Thymus (tissue), 11 donors: ENCODE data around the gene SREBF1. TPM values are rescaled to one million over a fixed set of nuclear protein-coding genes. Genes with fewer than 3 reads are reported as not detected.

ENCODE experiments used
- DNase-seq, 9 donors: peaks; one replicate each; pipeline ENCODE4 v3.0.0-alpha.2; 2013; ENCODE audit warnings: low spot score in 9 of 9, low read depth in 6 of 9, missing footprints in 1 of 9
- H3K27ac ChIP-seq, 2 donors: one replicate each; pipeline ENCODE4 v1.5.1; 2013; ENCODE audit warnings: control low read depth in 1 of 2, low read depth in 1 of 2, low read length in 1 of 2, mild to moderate bottlenecking in 1 of 2, moderate library complexity in 1 of 2
- H3K27me3 ChIP-seq, 2 donors: one replicate each; pipeline ENCODE4 v1.5.1; 2013; ENCODE audit warnings: low read length in 1 of 2; ENCODE audit not compliant: control insufficient read depth in 2 of 2, insufficient read depth in 1 of 2
- H3K36me3 ChIP-seq, 2 donors: one replicate each; pipeline ENCODE4 v1.5.1; 2013; ENCODE audit warnings: low read length in 1 of 2, mild to moderate bottlenecking in 1 of 2, moderate library complexity in 1 of 2; ENCODE audit not compliant: control insufficient read depth in 2 of 2, insufficient read depth in 2 of 2
- H3K4me1 ChIP-seq, 2 donors: one replicate each; pipeline ENCODE4 v1.5.1; 2013; ENCODE audit warnings: low read length in 2 of 2; ENCODE audit not compliant: control insufficient read depth in 2 of 2, insufficient read depth in 2 of 2
- H3K4me3 ChIP-seq, 2 donors: one replicate each; pipeline ENCODE4 v1.5.1; 2013; ENCODE audit warnings: low read length in 2 of 2, control low read depth in 1 of 2, mild to moderate bottlenecking in 1 of 2
- H3K9me3 ChIP-seq, 2 donors: one replicate each; pipeline ENCODE4 v1.5.1; 2013; ENCODE audit warnings: low read length in 1 of 2, mild to moderate bottlenecking in 1 of 2; ENCODE audit not compliant: control insufficient read depth in 2 of 2, insufficient read depth in 1 of 2
- WGBS: extraction: QIAGEN DNeasy Blood & Tissue Kit; methylation state at CpG from one replicate; pipeline ENCODE4 v1.1.7; 2013; 5-methylcytosine and 5-hydroxymethylcytosine counted together
- polyA plus RNA-seq: library from polyadenylated mRNA; stranded (reverse); fragments of 200-250 nt; gene quantifications from one replicate; pipeline ENCODE4 v1.2.3, GENCODE V29; 2013
- total RNA-seq: library from RNA; stranded (reverse); fragments of 120-200 nt; gene quantifications from one replicate; pipeline ENCODE4 v1.2.4, GENCODE V29; 2013
- donor health status: healthy.

Gene SREBF1
- total and polyA plus RNA-seq, 2 donors, result 18.1 to 53.3 TPM

GRCh38 chr17:17823433-17824118 lies 13.2 kb downstream of the SREBF1 start:
- 2% methylated on average over 68 of the region's 69 CpGs for WGBS
- peak in 6 of 9 donors; percentile 65 to 88 (median 80) for DNase-seq

GRCh38 chr17:17822616-17823015 lies 14.2 kb downstream of the SREBF1 start:
- WGBS, result 50% methylated on average over 3 of the region's 3 CpGs
- Histone ChIP-seq H3K4me3 (peak overlapping the region; percentile 54 to 65), H3K9me3 (no peaks in the 10 kb centered on the region), H3K4me1 (peaks cover 57 to 86% of the 10 kb centered on the region in 2 donors), H3K27me3 (no peaks in the 10 kb centered on the region), H3K27ac (no peak overlapping the region), H3K36me3 (peaks cover 31 to 32% of the 10 kb centered on the region in 2 donors)
- DNase-seq, result no peak

More at GRCh38 chr17:17823433-17824118, 13.2 kb downstream of the SREBF1 start:
- Histone ChIP-seq H3K9me3 (no peaks in the 10 kb centered on the region), H3K27me3 (no peaks in the 10 kb centered on the region), H3K36me3 (peaks cover 23 to 31% of the 10 kb centered on the region in 2 donors), H3K4me3 (peak overlapping the region; percentile 54 to 65), H3K27ac (peak overlapping the region; percentile 67 to 90), H3K4me1 (peaks cover 57 to 89% of the 10 kb centered on the region in 2 donors)

- Histone ChIP-seq H3K27ac (no peak overlapping the region), H3K4me1 (peaks cover 56 to 82% of the 10 kb centered on the region in 2 donors), H3K4me3 (peak overlapping the region in 1 of 2 donors; percentile 65), H3K27me3 (no peaks in the 10 kb centered on the region), H3K9me3 (no peaks in the 10 kb centered on the region), H3K36me3 (peaks cover 35 to 36% of the 10 kb centered on the region in 2 donors)
- DNase-seq, result no peak
- WGBS, result 68% methylated on average over 1 of the region's 1 CpG
Observed at GRCh38 chr17:17822189-17822588, 14.6 kb downstream of the SREBF1 start.

GRCh38 chr17:17820463-17821158 lies 16.2 kb downstream of the SREBF1 start:
- Histone ChIP-seq H3K4me3 (no peak overlapping the region), H3K27ac (no peak overlapping the region), H3K9me3 (no peaks in the 10 kb centered on the region), H3K36me3 (peaks cover 48 to 50% of the 10 kb centered on the region in 2 donors), H3K4me1 (peaks cover 46 to 66% of the 10 kb centered on the region in 2 donors), H3K27me3 (no peaks in the 10 kb centered on the region)
- no peak for DNase-seq
- WGBS, result 96% methylated on average over 7 of the region's 7 CpGs

- no peak for DNase-seq
- no peak overlapping the region for H3K27ac ChIP-seq
- H3K9me3 ChIP-seq, result no peaks in the 10 kb centered on the region
- peaks cover 54 to 55% of the 10 kb centered on the region in 2 donors for H3K36me3 ChIP-seq
- no peaks in the 10 kb centered on the region for H3K27me3 ChIP-seq
- no peak overlapping the region for H3K4me3 ChIP-seq
- H3K4me1 ChIP-seq, result peaks cover 43 to 60% of the 10 kb centered on the region in 2 donors
- 93% methylated on average over 10 of the region's 10 CpGs for WGBS
Observed at GRCh38 chr17:17820046-17820445, 16.7 kb downstream of the SREBF1 start.

- Histone ChIP-seq H3K4me1 (peaks cover 38 to 56% of the 10 kb centered on the region in 2 donors), H3K4me3 (no peak overlapping the region), H3K36me3 (peaks cover 59 to 60% of the 10 kb centered on the region in 2 donors), H3K27ac (no peak overlapping the region), H3K9me3 (no peaks in the 10 kb centered on the region), H3K27me3 (no peaks in the 10 kb centered on the region)
- 94% methylated on average over 12 of the region's 12 CpGs for WGBS
- no peak for DNase-seq
Observed at GRCh38 chr17:17819561-17819995, 17.2 kb downstream of the SREBF1 start.

- 96% methylated on average over 12 of the region's 12 CpGs for WGBS
- no peak overlapping the region for H3K4me3 ChIP-seq
- DNase-seq, result no peak
- no peaks in the 10 kb centered on the region for H3K9me3 ChIP-seq
- H3K27ac ChIP-seq, result no peak overlapping the region
- H3K4me1 ChIP-seq, result peaks cover 34 to 51% of the 10 kb centered on the region in 2 donors
- H3K27me3 ChIP-seq, result no peaks in the 10 kb centered on the region
- H3K36me3 ChIP-seq, result peaks cover 63 to 65% of the 10 kb centered on the region in 2 donors
Observed at GRCh38 chr17:17819111-17819510, 17.7 kb downstream of the SREBF1 start.

GRCh38 chr17:17818088-17818526 lies 18.7 kb downstream of the SREBF1 start:
- DNase-seq, result no peak
- Histone ChIP-seq H3K27ac (no peak overlapping the region), H3K4me3 (no peak overlapping the region), H3K36me3 (peaks cover 73 to 75% of the 10 kb centered on the region in 2 donors), H3K27me3 (no peaks in the 10 kb centered on the region), H3K4me1 (peaks cover 27 to 44% of the 10 kb centered on the region in 2 donors), H3K9me3 (no peaks in the 10 kb centered on the region)
- 87% methylated on average over 10 of the region's 10 CpGs for WGBS

- no peak overlapping the region for H3K27ac ChIP-seq
Observed at GRCh38 chr17:17817552-17817947, 19.2 kb downstream of the SREBF1 start.

More at GRCh38 chr17:17817552-17817947, 19.2 kb downstream of the SREBF1 start:
- H3K4me3 ChIP-seq, result no peak overlapping the region
- peaks cover 21 to 39% of the 10 kb centered on the region in 2 donors for H3K4me1 ChIP-seq
- H3K9me3 ChIP-seq, result no peaks in the 10 kb centered on the region
- no peak for DNase-seq
- WGBS, result 96% methylated on average over 10 of the region's 10 CpGs
- peaks cover 79% of the 10 kb centered on the region in 2 donors for H3K36me3 ChIP-seq
- no peaks in the 10 kb centered on the region for H3K27me3 ChIP-seq
